RPMI7951 (cell line): Measurements from ENCODE around the gene FAM24B. TPM values are rescaled to one million over a fixed set of nuclear protein-coding genes. Genes with fewer than 3 reads are reported as not detected.
"Not testable (repeated sequence)": the region's sequence is repeated elsewhere in the genome, so short reads cannot be mapped to it uniquely, and the experiment has no call there.

Source experiments
- DNase-seq: peaks from one replicate; pipeline ENCODE4 v3.0.0-alpha.2; 2012; ENCODE audit warnings: low read depth
- total RNA-seq: library from RNA; depleted of rRNA; stranded (reverse); fragments of >200 nt; shearing (Covaris generic); gene quantifications from 2 replicates; pipeline ENCODE4 v1.2.3, GENCODE V29; 2014

FAM24B gene
- total RNA-seq, 1 experiment from 2014 or later, result 3.4 TPM

GRCh38 chr10:122859527-122859926 is 19.9 kb downstream of the FAM24B start:
- DNase-seq, result no peak

GRCh38 chr10:122858042-122858441 is 21.3 kb downstream of the FAM24B start:
- DNase-seq, result not testable (repeated sequence)

- DNase-seq, result no peak
Observed at GRCh38 chr10:122856902-122857301, 22.5 kb downstream of the FAM24B start.

GRCh38 chr10:122855745-122856144 is 23.6 kb downstream of the FAM24B start:
- DNase-seq, result no peak

- peak; percentile 73 for DNase-seq
Observed at GRCh38 chr10:122854648-122855047, 24.7 kb downstream of the FAM24B start.

- no peak for DNase-seq
Observed at GRCh38 chr10:122853665-122854313, 25.6 kb downstream of the FAM24B start.

- peak; percentile 72 for DNase-seq
Observed at GRCh38 chr10:122852261-122852660, 27.1 kb downstream of the FAM24B start.

GRCh38 chr10:122850705-122851640 is 28.4 kb downstream of the FAM24B start:
- peak; percentile 4 for DNase-seq

GRCh38 chr10:122849900-122850605 is 29.3 kb downstream of the FAM24B start:
- DNase-seq, result no peak

- no peak for DNase-seq
Observed at GRCh38 chr10:122849090-122849489, 30.3 kb downstream of the FAM24B start.

GRCh38 chr10:122847782-122848604 is 31.4 kb downstream of the FAM24B start:
- peak; percentile 33 for DNase-seq

GRCh38 chr10:122845783-122846332 is 33.5 kb downstream of the FAM24B start, which contains the start of gene CUZD1:
CUZD1 (minus strand) TSS chr10:122845857; CDS start chr10:122845843, 14 bp downstream.
- DNase-seq, result no peak

GRCh38 chr10:122844146-122844545 is 35.2 kb downstream of the FAM24B start:
- DNase-seq, result no peak

GRCh38 chr10:122841569-122841968 is 37.8 kb downstream of the FAM24B start:
- no peak for DNase-seq

GRCh38 chr10:122839505-122839904 is 39.9 kb downstream of the FAM24B start:
- no peak for DNase-seq

- no peak for DNase-seq
Observed at GRCh38 chr10:122838880-122839279, 40.5 kb downstream of the FAM24B start.

- DNase-seq, result no peak
Observed at GRCh38 chr10:122835908-122836307, 43.5 kb downstream of the FAM24B start.

GRCh38 chr10:122830965-122831353 is 48.4 kb downstream of the FAM24B start:
- DNase-seq, result no peak

- DNase-seq, result no peak
Observed at GRCh38 chr10:122830273-122830964, 49.0 kb downstream of the FAM24B start.

- DNase-seq, result no peak
Observed at GRCh38 chr10:122829454-122829853, 49.9 kb downstream of the FAM24B start.
